GM21576 (cell line): ENCODE results near the gene DAD1.
A peak's percentile ranks its signal among the peaks of the same experiment; 100 is the strongest.
"Not testable (repeated sequence)": the region's sequence is repeated elsewhere in the genome, so short reads cannot be mapped to it uniquely, and the experiment has no call there.

Experiments
- ATAC-seq: cut with Tn5 transposase; IDR thresholded peaks from one replicate; pipeline ENCODE4 v1.9.1; 2021; ENCODE audit warnings: mild to moderate bottlenecking, moderate library complexity; ENCODE audit not compliant: unreplicated experiment

The DAD1 gene

GRCh38 chr14:22599349-22599748 lies 10.3 kb upstream of the DAD1 start:
- no peak for ATAC-seq

- no peak for ATAC-seq
Measured at GRCh38 chr14:22598896-22599244, 9.8 kb upstream of the DAD1 start.

DNA sequence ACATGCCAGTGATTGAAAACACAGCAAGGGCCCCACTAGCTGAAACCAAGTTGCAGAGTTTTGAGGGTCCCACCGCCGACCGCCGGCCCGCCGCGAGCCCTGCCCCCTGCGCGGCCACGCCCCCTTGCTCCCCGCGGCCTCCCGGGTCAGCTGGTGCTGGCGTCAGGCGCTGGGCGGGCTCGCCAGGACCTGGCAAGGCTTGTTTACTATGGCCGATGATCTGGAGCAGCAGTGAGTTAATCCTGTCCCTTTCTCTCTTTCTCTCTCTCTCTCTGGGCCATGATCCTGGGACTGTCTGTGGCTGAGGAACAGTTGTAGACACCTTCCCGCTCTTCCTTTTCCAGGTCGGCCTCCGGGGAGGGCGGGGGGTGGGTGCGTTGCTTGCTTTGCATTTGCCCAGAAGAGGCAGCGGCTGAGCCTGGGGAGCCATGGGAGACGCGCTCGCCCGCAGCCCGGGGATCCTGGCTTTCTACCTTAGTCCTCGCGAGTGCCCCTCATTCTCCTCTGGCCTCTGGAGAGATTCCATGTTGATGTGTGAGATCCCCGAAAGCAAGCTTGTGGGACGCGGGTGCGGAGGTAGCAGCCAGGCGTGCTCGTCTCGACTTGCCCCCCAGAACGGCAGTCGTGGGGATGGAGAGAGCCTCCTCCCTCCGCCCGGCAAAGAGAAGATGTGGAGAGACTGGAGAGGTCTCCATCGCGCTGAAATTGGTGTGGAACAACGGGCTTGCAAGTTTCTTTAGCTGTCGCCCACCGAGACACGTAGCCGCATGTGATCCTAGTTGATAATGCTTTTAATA lies 9.3 kb upstream of the DAD1 start, which contains the start of gene ABHD4:
Gene ABHD4, plus strand, starts transcription at position 202 of the 797 bp plus-strand sequence. Its CDS starts 7 bp downstream, at position 209.
- ATAC-seq, result peak; percentile 80

GRCh38 chr14:22597771-22598098 lies 8.7 kb upstream of the DAD1 start:
- ATAC-seq, result peak; percentile 12

- no peak for ATAC-seq
Measured at GRCh38 chr14:22597265-22597664, 8.2 kb upstream of the DAD1 start.

DNA sequence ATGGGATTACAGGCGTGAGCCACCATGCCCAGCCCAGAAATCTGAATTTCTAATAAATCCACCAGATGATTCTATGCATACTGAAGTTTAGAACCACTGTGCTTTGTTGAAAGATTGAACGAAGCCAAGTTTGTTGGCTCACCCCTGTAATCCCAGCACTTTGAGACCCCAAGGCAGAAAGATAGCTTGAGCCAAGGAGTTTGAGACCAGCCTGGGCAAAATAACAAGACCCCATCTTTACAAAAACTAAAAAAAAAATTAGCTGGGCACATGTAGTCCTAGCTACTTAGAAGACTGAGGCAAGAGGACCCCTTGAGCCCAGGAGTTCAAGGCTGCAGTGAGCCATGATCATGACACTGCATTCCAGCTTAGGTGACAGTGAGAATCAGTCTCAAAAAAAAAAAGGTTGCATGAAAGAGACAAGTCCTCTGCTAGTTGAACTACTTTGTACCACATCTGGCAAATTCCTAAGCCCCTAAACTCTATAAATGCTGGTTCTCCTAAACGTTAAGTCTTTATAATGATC lies 7.4 kb upstream of the DAD1 start:
- no peak for ATAC-seq

DNA sequence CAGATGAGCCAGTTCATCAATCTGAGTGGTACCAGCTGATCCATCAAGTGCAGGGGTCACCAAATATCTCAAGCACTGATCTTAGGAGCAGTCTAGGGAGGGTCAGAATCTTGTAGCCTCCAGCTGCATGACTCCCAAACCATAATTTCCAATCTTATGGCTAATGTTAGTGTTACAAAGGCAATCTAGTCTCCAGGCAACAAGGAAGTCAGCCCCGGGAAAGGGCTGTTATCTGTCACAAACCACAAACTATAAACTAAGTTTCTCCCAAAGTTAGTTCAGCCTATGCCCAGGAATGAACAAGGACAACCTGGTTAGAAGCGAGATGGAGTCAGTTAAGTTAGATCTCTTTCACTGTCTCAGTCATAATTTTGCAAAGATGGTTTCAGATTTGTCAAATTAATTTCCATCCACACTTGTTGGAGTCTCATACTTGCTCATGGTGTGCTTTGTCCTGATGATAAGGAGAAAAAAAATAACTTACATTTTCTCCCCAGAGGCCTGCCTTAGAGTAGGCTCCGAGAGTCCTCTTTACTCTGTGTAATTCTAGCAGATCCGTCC lies 5.2 kb upstream of the DAD1 start:
- no peak for ATAC-seq

GRCh38 chr14:22593601-22594000 lies 4.6 kb upstream of the DAD1 start:
- no peak for ATAC-seq

- ATAC-seq, result no peak
Measured at GRCh38 chr14:22593189-22593588, 4.2 kb upstream of the DAD1 start.

DNA sequence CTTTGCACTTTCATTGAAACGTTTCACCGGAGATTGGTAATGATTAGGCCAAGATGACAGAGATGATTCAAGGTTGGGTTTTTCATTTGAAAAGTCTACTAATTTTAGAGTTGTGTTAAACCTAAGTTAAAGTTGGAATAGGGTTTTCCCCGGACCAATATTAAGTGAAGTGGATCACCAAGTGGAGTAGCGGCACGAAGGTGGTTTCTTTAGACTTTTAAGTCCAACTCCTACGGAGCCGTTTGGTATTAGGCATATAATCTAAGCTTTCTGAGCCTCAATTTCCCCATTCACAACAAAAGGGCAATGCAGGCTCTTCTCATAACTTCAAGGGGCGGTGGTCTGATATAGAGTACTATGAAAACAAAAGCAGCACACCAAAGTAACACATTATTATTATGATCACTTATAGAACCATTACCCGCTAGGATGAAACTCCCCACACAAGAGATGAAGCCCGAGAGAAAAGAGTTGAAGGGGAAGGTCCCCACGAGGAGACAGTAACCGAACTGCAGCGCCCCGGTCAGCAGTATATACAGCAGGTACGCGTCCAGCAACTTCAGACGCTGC lies 413 bp downstream of the DAD1 start:
- no peak for ATAC-seq

GRCh38 chr14:22587677-22588422 lies 1.2 kb downstream of the DAD1 start:
- not testable (repeated sequence) for ATAC-seq

DNA sequence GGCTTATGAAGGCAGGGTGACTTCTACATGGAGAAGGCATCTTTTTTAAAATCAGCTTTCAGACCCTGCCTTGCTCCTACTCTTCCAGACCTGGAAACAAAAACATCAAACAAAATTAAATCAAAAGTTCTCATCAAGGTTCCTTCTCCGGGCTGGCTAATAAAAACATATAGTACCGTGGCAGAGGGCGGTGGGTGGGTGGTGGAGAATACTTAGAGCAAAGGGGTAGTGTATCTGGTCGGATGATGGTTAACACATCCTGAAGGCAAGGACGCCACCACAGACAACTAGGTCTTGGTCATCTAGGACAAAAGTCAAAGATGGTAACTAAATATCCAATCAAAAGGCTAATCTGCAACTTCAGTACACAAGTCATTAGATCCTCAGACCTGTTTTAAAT lies 1.8 kb downstream of the DAD1 start:
- no peak for ATAC-seq

GRCh38 chr14:22583994-22584393 lies 5.0 kb downstream of the DAD1 start:
- ATAC-seq, result no peak

GRCh38 chr14:22580625-22581024 lies 8.4 kb downstream of the DAD1 start:
- ATAC-seq, result no peak

DNA sequence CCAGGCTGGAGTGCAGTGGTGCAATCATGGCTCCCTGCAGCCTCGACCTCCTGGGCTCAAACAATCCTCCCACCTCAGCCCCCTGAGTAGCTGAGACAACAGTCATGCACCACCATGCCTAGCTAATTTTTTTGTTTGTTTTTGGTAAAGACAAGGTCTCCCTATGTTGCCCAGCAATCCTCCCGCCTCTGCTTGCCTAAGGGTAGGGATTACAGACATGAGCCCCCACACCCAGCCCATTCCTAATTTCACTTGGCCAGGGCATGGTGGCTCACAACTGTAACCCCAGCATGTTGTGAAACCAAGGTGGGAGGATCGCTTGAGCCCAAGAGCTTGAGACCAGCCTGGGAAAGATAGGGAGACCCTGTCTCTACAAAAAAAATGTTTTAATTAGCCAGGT lies 9.1 kb downstream of the DAD1 start:
- no peak for ATAC-seq

- ATAC-seq, result no peak
Measured at GRCh38 chr14:22579236-22579635, 9.8 kb downstream of the DAD1 start.

GRCh38 chr14:22577334-22577908 lies 11.6 kb downstream of the DAD1 start:
- no peak for ATAC-seq

- ATAC-seq, result no peak
Measured at GRCh38 chr14:22573804-22574203, 15.2 kb downstream of the DAD1 start.

GRCh38 chr14:22572562-22573058 lies 16.4 kb downstream of the DAD1 start:
- ATAC-seq, result no peak

DNA sequence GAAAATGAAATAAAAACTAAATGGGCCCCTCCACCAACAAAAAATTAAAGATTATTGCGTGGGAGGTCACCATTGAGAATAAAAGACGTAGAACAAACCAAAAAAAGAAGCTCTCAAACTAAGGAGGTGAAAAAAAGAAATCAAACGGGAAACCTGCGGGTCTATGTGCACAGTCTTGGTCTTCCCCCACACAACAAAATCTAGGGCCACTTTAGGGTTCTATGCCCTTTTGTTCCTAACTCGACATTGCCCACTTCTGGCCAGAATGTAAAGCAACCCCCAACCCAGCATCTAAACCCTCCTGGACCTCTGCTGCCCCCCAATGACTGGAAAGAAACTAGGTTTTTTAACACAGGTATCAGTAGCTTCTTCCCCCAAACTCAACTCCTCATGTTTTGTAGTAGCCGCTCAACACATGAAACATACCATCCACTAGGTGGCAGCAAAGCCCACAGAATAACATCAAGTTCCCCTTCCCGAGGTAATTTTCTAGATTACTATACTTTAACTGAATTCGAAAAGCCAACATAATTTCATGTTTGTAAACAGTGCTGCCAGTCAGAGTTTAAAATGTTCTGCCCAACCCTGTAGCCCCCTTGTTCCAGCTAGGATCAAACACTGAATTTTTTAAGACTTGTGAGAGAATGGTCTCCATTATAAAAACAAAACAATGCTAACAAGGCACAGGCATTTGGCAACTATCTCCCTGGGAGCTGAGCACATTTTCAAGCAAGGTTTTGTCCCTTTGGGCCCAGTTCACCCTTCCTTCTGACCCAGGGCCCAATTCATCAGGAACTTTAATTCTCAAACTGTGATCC lies 18.7 kb downstream of the DAD1 start:
- ATAC-seq, result peak; percentile 65
